Hair follicle dermal papilla cell (primary cell): ENCODE measurements around the gene SHROOM1. TPM values are rescaled to one million over a fixed set of nuclear protein-coding genes. Genes with fewer than 3 reads are reported as not detected.

ENCODE experiments used
- small RNA-seq: library from RNA; depleted of rRNA; stranded (forward); fragments of <200 nt; gene quantifications from one replicate; pipeline ENCODE3, GENCODE V24; 2012
- total RNA-seq: library from RNA; depleted of rRNA; stranded (reverse); fragments of >200 nt; gene quantifications from 2 replicates; pipeline ENCODE4 v1.2.3, GENCODE V29; 2012

The SHROOM1 gene
- 12.8 and 14.7 TPM in 2 replicates for total RNA-seq

GRCh38 chr5:132830436-132831094 lies at the start of gene SHROOM1:
SHROOM1 (minus strand) TSS chr5:132830647; CDS start chr5:132826140, 4,507 bp downstream.

DNA sequence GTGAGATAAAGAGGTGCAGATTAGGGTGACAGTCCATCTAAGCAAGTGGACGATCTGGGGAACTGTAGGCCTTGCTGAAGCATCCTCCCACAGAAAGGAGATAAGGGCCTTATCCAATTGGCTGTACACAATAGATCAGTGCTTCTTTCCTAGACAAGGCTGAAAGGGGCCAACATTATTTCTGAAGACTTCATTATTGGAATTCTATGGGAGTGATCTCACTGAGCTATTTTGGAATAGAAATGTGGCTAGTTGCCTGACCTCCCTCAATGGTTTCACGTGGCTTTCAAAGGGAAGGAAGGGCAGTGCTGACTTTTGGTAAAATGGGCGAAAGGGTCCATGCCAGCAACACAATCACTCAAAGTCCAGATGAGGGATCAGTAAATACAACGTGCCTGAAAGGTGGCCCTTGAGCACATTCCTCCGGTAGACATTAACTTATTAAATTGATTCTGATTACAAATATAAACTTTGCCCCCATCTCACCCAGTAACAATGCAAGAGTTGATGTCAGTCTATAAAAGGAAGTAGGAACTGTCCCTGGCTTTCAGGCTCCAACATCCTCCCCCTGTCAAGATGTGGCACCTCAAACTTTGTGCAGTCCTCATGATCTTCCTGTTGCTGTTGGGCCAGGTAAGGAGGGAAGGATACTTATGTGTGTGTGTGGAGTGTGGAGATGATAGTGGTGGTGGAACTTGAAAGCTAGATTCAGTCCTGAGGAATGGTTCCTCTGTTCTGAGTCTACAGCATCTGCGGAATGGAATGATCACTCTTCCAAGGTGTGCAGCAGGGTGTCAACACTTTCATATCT lies 42.9 kb upstream of the SHROOM1 start, which contains the start of gene LEAP2:
TSS of gene LEAP2 (plus strand) at position 550 of the 811 bp plus-strand sequence. CDS start at position 577, 27 bp downstream.

DNA sequence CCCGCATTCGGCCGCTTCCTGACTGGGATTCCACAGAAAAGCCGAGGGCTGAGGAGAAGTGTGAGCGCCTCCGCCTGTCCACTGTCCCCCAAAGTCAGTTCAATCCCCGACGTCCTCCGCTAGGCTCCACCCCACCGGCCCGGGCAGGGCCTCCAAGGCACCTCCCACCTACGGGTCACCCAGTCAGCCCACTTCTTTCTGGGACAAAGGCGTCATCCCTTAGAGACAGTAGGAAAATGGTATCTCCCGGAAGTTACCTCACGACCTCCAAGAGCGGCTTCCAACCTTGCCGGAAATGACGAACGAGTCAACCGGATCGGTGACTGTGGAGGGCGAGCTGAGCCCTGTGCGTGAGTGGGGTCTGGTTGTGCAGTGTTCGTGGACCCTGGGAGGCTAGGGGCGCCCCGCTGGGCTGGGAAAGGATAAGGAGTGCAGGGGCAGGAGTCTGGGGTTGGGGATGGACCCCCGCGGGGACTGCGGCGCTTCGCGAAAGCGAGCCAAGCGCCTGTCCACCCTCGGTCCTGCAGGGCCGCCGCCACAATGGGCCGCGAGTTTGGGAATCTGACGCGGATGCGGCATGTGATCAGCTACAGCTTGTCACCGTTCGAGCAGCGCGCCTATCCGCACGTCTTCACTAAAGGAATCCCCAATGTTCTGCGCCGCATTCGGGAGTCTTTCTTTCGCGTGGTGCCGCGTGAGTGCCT lies 36.0 kb upstream of the SHROOM1 start, which contains the start of the genes GDF9 and UQCRQ:
TSS of gene GDF9 (minus strand) at position 128 of the 704 bp plus-strand sequence. CDS start 1,936 bp downstream, outside the sequence.
TSS of gene UQCRQ (plus strand) at position 301 of the 704 bp plus-strand sequence. CDS start at position 541, 240 bp downstream.

GRCh38 chr5:132812781-132813598 lies 17.5 kb downstream of the SHROOM1 start, which contains the start of gene SOWAHA:
SOWAHA (plus strand) TSS chr5:132813302; CDS start chr5:132813622, 320 bp downstream.

GRCh38 chr5:132777209-132778069 lies 53.0 kb downstream of the SHROOM1 start, which contains the start of gene SEPTIN8:
SEPTIN8 (minus strand) TSS chr5:132777239; CDS start chr5:132777137, 102 bp downstream.

Small RNAs within 50 kb of the gene (small RNA-seq; reads per million reads assigned to genes)
- not detected for gene RNA5SP192

Other genes starting within 250 kb of the SHROOM1 start
- 0.16 and 0.24 TPM in 2 replicates for gene IL13, start 172.5 kb downstream of the SHROOM1 start, total RNA-seq
- not detected in 2 replicates for gene IL4, start 156.7 kb downstream of the SHROOM1 start, total RNA-seq
- gene KIF3A, start 93.1 kb downstream of the SHROOM1 start, total RNA-seq = 8.1 and 9.7 TPM in 2 replicates
- gene CCNI2, start 83.2 kb downstream of the SHROOM1 start, total RNA-seq = not detected in 2 replicates
- 58.5 and 65.4 TPM in 2 replicates for gene SEPTIN8, start 53.4 kb downstream of the SHROOM1 start, total RNA-seq
- gene SOWAHA, start 17.3 kb downstream of the SHROOM1 start, total RNA-seq = under 0.01 TPM in 1 of 2 replicates, not detected in the other
- gene GDF9, start 35.8 kb upstream of the SHROOM1 start, total RNA-seq = 0.12 and 0.16 TPM in 2 replicates
- 44.1 and 45.8 TPM in 2 replicates for gene UQCRQ, start 36.0 kb upstream of the SHROOM1 start, total RNA-seq
- gene LEAP2, start 43.0 kb upstream of the SHROOM1 start, total RNA-seq = 0.12 and 0.16 TPM in 2 replicates
- 78.8 and 82.4 TPM in 2 replicates for gene AFF4, start 133.0 kb upstream of the SHROOM1 start, total RNA-seq
- 9.4 and 10.2 TPM in 2 replicates for gene ZCCHC10, start 195.9 kb upstream of the SHROOM1 start, total RNA-seq
- gene HSPA4, start 221.4 kb upstream of the SHROOM1 start, total RNA-seq = 91.7 and 98.3 TPM in 2 replicates